GM12891 (cell line): Measurements from ENCODE around the gene CHRM5.

ENCODE experiments used
- PAX5 ChIP-seq: IDR thresholded peaks from 2 replicates; pipeline ENCODE4 v1.6.1; 2011; ENCODE audit warnings: low read length, moderate library complexity, mild to moderate bottlenecking; ENCODE audit not compliant: insufficient read depth, severe bottlenecking
- POLR2A ChIP-seq: IDR thresholded peaks from 2 replicates; pipeline ENCODE4 v1.6.1; 2011; ENCODE audit warnings: low read depth, low read length, control low read depth
- POLR2AphosphoS5 ChIP-seq: IDR thresholded peaks from 2 replicates; pipeline ENCODE4 v1.6.1; 2011; ENCODE audit warnings: low read depth, low read length, control low read depth
- POU2F2 ChIP-seq: IDR thresholded peaks from 2 replicates; pipeline ENCODE4 v1.6.1; 2011; ENCODE audit warnings: low read depth, mild to moderate bottlenecking, control low read depth, low read length, moderate library complexity
- SPI1 ChIP-seq: IDR thresholded peaks from 2 replicates; pipeline ENCODE4 v1.6.1; 2011; ENCODE audit warnings: low read depth, low read length, control low read depth
- TAF1 ChIP-seq: IDR thresholded peaks from 2 replicates; pipeline ENCODE4 v1.6.1; 2011; ENCODE audit warnings: low read depth, low read length, control low read depth

- no peak for TF ChIP-seq POLR2A
- no peak for TF ChIP-seq POLR2AphosphoS5
- no peak for TF ChIP-seq PAX5
- no peak for TF ChIP-seq TAF1
- TF ChIP-seq POU2F2 = no peak
- no peak for TF ChIP-seq SPI1
Observed at GRCh38 chr15:34031987-34032760, 63.9 kb downstream of the CHRM5 start.
